ENCODE results near the gene ATP11A.

Gene ATP11A

GRCh38 chr13:112836940-112837339 lies 147.1 kb downstream of the ATP11A start:
- Histone ChIP-seq H4K20me1 (ENCODE audit: insufficient read depth, low read length) (0 out of 2 replicates have a peak, but pooled peaks cover 3% of the 10 kb centered on the region), H3K27me3 (ENCODE audit: low read depth, low read length) (no peaks in the 10 kb centered on the region), H3K36me3 (replicated peaks; ENCODE audit: low read depth, low read length) (peaks cover 62% of the 10 kb centered on the region), H3K79me2 (ENCODE audit: low read length) (no peaks in the 10 kb centered on the region), H3K4me2 (ENCODE audit: low read length) (no peak overlapping the region), H3K4me3 (ENCODE audit: low read length) (no peak overlapping the region), H3K4me1 (ENCODE audit: low read length) (no peaks in the 10 kb centered on the region), H3K9ac (ENCODE audit: low read length) (no peak overlapping the region), H2AFZ (ENCODE audit: low read depth, low read length) (no peak overlapping the region), H3K9me3 (ENCODE audit: insufficient read depth, low read length) (no peaks in the 10 kb centered on the region), H3K27ac (ENCODE audit: low read length) (no peak overlapping the region)
- TF ChIP-seq CTCF (IDR thresholded peaks at IDR 0.05; ENCODE audit: low read depth, low read length), result no peak
- TF ChIP-seq EZH2phosphoT487 (IDR thresholded peaks at IDR 0.05; ENCODE audit: low read depth), result no peak

- Histone ChIP-seq H4K20me1 (ENCODE audit: insufficient read depth, low read length) (0 out of 2 replicates have a peak, but pooled peaks cover 3% of the 10 kb centered on the region), H3K36me3 (replicated peaks; ENCODE audit: low read depth, low read length) (peaks cover 60% of the 10 kb centered on the region), H2AFZ (ENCODE audit: low read depth, low read length) (no peak overlapping the region), H3K4me3 (ENCODE audit: low read length) (no peak overlapping the region), H3K4me1 (ENCODE audit: low read length) (peaks cover 4% of the 10 kb centered on the region; the same call in 1 of the 2 replicates), H3K9ac (ENCODE audit: low read length) (no peak overlapping the region), H3K27ac (ENCODE audit: low read length) (no peak overlapping the region), H3K9me3 (ENCODE audit: insufficient read depth, low read length) (no peaks in the 10 kb centered on the region), H3K4me2 (ENCODE audit: low read length) (no peak overlapping the region), H3K79me2 (ENCODE audit: low read length) (no peaks in the 10 kb centered on the region), H3K27me3 (ENCODE audit: low read depth, low read length) (no peaks in the 10 kb centered on the region)
- TF ChIP-seq CTCF (IDR thresholded peaks at IDR 0.05; ENCODE audit: low read depth, low read length) (no peak), EZH2phosphoT487 (IDR thresholded peaks at IDR 0.05; ENCODE audit: low read depth) (no peak)
Observed at GRCh38 chr13:112837371-112838037, 147.7 kb downstream of the ATP11A start.

GRCh38 chr13:112838038-112838841 lies 148.4 kb downstream of the ATP11A start:
- Histone ChIP-seq H3K9me3 (ENCODE audit: insufficient read depth, low read length) (no peaks in the 10 kb centered on the region), H3K4me1 (ENCODE audit: low read length) (peaks cover 5% of the 10 kb centered on the region; the same call in 1 of the 2 replicates), H3K27me3 (ENCODE audit: low read depth, low read length) (no peaks in the 10 kb centered on the region), H4K20me1 (ENCODE audit: insufficient read depth, low read length) (0 out of 2 replicates have a peak, but pooled peaks cover 3% of the 10 kb centered on the region), H3K4me2 (ENCODE audit: low read length) (no peak overlapping the region), H3K79me2 (ENCODE audit: low read length) (no peaks in the 10 kb centered on the region), H3K27ac (ENCODE audit: low read length) (no peak overlapping the region), H2AFZ (ENCODE audit: low read depth, low read length) (no peak overlapping the region), H3K36me3 (replicated peaks; ENCODE audit: low read depth, low read length) (peaks cover 54% of the 10 kb centered on the region), H3K9ac (ENCODE audit: low read length) (no peak overlapping the region), H3K4me3 (ENCODE audit: low read length) (no peak overlapping the region)
- TF ChIP-seq CTCF (IDR thresholded peaks at IDR 0.05; ENCODE audit: low read depth, low read length) (no peak), EZH2phosphoT487 (IDR thresholded peaks at IDR 0.05; ENCODE audit: low read depth) (no peak)

- H4K20me1 ChIP-seq (ENCODE audit: insufficient read depth, low read length), result 0 out of 2 replicates have a peak, but pooled peaks cover 3% of the 10 kb centered on the region
- H2AFZ ChIP-seq (ENCODE audit: low read depth, low read length), result no peak overlapping the region
- no peak for TF ChIP-seq EZH2phosphoT487 (IDR thresholded peaks at IDR 0.05; ENCODE audit: low read depth)
- no peak for TF ChIP-seq CTCF (IDR thresholded peaks at IDR 0.05; ENCODE audit: low read depth, low read length)
- H3K36me3 ChIP-seq (replicated peaks; ENCODE audit: low read depth, low read length), result peaks cover 56% of the 10 kb centered on the region
- no peak overlapping the region for H3K27ac ChIP-seq (ENCODE audit: low read length)
- H3K4me2 ChIP-seq (ENCODE audit: low read length), result no peak overlapping the region
- no peak overlapping the region for H3K9ac ChIP-seq (ENCODE audit: low read length)
- no peaks in the 10 kb centered on the region for H3K27me3 ChIP-seq (ENCODE audit: low read depth, low read length)
- H3K9me3 ChIP-seq (ENCODE audit: insufficient read depth, low read length), result no peaks in the 10 kb centered on the region
- H3K4me3 ChIP-seq (ENCODE audit: low read length), result no peak overlapping the region
- no peaks in the 10 kb centered on the region for H3K79me2 ChIP-seq (ENCODE audit: low read length)
- H3K4me1 ChIP-seq (ENCODE audit: low read length), result peaks cover 5% of the 10 kb centered on the region; the same call in 1 of the 2 replicates
Observed at GRCh38 chr13:112838842-112839117, 148.9 kb downstream of the ATP11A start.
